Neural crest cell (in vitro differentiated cells): ENCODE results near the gene PUSL1. TPM values are rescaled to one million over a fixed set of nuclear protein-coding genes. Genes with fewer than 3 reads are reported as not detected.

ENCODE experiments used
- DNase-seq: peaks from one replicate; pipeline ENCODE4 v3.0.0; 2021; ENCODE audit warnings: low read depth, mixed read lengths, low spot score
- H3K27ac Mint-ChIP-seq: one replicate; pipeline ENCODE4 v1.8.0; 2021; ENCODE audit warnings: mild to moderate bottlenecking, mixed read lengths; ENCODE audit not compliant: unreplicated experiment
- H3K27me3 Mint-ChIP-seq: 2 replicates; pipeline ENCODE4 v1.8.0; 2021; ENCODE audit warnings: low read depth, mild to moderate bottlenecking, mixed read lengths
- H3K36me3 Mint-ChIP-seq: 2 replicates; pipeline ENCODE4 v1.8.0; 2021; ENCODE audit warnings: low read depth, mild to moderate bottlenecking, mixed read lengths
- H3K4me1 Mint-ChIP-seq: 2 replicates; pipeline ENCODE4 v1.8.0; 2021; ENCODE audit warnings: mixed read lengths
- H3K4me3 Mint-ChIP-seq: one replicate; pipeline ENCODE4 v1.8.0; 2021; ENCODE audit warnings: mild to moderate bottlenecking, mixed read lengths
- H3K9me3 Mint-ChIP-seq: 2 replicates; pipeline ENCODE4 v1.8.0; 2021; ENCODE audit warnings: mixed read lengths
- total RNA-seq: library from RNA; stranded (reverse); gene quantifications from 2 replicates; pipeline ENCODE4 v1.2.1, GENCODE V29; 2021
- TF ChIP-seq, protein P1 (sequence below): fragments of 200-600 bp; sonication (generic); conservative IDR thresholded peaks from 2 replicates; pipeline ENCODE4 v1.5.0; 2021; ENCODE audit warnings: antibody characterized with exemption, mild to moderate bottlenecking

Gene PUSL1
- total RNA-seq, 1 donor from 2014 or later: 27.9 TPM

GRCh38 chr1:1285102-1285571 is 23.3 kb upstream of the PUSL1 start:
- H3K27me3 Mint-ChIP-seq: peaks cover under 1% of the 10 kb centered on the region
- no peak for DNase-seq

DNA sequence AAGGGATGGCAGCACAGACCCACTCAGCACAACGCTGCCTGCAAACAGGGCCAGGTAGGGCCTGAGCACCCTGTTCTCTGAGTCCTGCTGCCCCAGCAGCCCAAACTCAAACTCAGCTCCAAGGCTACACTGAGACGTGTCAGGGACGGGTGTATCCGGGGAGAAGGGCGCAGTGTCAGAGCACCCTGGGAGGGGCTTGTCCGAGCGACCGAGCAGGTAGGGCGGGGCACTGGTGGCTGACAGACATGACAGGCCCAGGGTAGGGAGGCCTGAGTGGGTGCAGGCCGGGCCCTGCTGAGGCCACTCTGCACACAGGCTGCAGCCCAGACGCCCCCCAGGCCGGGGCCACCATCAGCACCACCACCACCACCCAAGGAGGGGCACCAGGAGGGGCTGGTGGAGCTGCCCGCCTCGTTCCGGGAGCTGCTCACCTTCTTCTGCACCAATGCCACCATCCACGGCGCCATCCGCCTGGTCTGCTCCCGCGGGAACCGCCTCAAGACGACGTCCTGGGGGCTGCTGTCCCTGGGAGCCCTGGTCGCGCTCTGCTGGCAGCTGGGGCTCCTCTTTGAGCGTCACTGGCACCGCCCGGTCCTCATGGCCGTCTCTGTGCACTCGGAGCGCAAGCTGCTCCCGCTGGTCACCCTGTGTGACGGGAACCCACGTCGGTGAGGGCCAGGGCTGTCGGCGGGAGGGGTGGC is 22.6 kb upstream of the PUSL1 start:
- TF ChIP-seq, protein P1, sequence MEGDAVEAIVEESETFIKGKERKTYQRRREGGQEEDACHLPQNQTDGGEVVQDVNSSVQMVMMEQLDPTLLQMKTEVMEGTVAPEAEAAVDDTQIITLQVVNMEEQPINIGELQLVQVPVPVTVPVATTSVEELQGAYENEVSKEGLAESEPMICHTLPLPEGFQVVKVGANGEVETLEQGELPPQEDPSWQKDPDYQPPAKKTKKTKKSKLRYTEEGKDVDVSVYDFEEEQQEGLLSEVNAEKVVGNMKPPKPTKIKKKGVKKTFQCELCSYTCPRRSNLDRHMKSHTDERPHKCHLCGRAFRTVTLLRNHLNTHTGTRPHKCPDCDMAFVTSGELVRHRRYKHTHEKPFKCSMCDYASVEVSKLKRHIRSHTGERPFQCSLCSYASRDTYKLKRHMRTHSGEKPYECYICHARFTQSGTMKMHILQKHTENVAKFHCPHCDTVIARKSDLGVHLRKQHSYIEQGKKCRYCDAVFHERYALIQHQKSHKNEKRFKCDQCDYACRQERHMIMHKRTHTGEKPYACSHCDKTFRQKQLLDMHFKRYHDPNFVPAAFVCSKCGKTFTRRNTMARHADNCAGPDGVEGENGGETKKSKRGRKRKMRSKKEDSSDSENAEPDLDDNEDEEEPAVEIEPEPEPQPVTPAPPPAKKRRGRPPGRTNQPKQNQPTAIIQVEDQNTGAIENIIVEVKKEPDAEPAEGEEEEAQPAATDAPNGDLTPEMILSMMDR: no peak
- Mint-ChIP-seq H3K4me3 (no peak overlapping the region), H3K27me3 (peaks cover 2% of the 10 kb centered on the region), H3K4me1 (no peaks in the 10 kb centered on the region), H3K27ac (no peak overlapping the region), H3K9me3 (no peaks in the 10 kb centered on the region), H3K36me3 (no peaks in the 10 kb centered on the region)
- DNase-seq: no peak

More at GRCh38 chr1:1285102-1285571, 23.3 kb upstream of the PUSL1 start:
- TF ChIP-seq, protein P1: no peak
- Mint-ChIP-seq H3K36me3 (no peaks in the 10 kb centered on the region), H3K9me3 (no peaks in the 10 kb centered on the region), H3K4me3 (no peak overlapping the region), H3K27ac (no peak overlapping the region), H3K4me1 (no peaks in the 10 kb centered on the region)

DNA sequence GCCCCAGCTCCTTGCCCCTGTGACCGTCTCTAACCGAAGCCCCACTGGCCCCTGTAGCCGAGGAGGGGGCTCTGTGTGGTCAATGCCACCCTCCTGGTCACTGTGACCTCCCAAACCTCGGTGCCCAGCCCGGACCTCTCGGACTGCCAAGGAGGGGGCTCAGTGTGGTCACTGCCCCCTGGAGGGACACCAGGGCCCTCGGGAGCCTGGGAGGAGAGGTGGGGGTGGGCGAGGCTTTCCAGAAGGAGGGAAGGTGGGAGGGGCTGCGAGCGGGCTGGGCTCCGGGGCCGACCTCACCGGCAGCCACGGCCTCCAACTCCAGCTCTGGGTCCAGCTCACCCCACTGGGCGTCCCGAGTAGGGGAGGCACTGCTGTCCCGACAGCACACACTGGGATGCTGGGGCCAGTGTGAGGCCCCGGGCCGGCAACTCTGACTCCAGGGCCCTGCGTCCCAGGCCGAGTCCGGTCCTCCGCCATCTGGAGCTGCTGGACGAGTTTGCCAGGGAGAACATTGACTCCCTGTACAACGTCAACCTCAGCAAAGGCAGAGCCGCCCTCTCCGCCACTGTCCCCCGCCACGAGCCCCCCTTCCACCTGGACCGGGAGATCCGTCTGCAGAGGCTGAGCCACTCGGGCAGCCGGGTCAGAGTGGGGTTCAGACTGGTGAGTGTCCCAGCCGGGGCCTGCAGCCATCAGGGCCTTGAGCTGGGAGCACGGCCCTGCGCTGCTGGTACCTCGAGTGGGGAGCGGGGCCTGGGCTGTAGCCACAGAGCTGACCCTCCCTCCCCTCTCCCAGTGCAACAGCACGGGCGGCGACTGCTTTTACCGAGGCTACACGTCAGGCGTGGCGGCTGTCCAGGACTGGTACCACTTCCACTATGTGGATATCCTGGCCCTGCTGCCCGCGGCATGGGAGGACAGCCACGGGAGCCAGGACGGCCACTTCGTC is 21.8 kb upstream of the PUSL1 start:
- Mint-ChIP-seq H3K4me3 (no peak overlapping the region), H3K9me3 (no peaks in the 10 kb centered on the region), H3K4me1 (no peaks in the 10 kb centered on the region), H3K36me3 (no peaks in the 10 kb centered on the region), H3K27me3 (peaks cover 2% of the 10 kb centered on the region), H3K27ac (no peak overlapping the region)
- TF ChIP-seq, protein P1: no peak
- DNase-seq: no peak

DNA sequence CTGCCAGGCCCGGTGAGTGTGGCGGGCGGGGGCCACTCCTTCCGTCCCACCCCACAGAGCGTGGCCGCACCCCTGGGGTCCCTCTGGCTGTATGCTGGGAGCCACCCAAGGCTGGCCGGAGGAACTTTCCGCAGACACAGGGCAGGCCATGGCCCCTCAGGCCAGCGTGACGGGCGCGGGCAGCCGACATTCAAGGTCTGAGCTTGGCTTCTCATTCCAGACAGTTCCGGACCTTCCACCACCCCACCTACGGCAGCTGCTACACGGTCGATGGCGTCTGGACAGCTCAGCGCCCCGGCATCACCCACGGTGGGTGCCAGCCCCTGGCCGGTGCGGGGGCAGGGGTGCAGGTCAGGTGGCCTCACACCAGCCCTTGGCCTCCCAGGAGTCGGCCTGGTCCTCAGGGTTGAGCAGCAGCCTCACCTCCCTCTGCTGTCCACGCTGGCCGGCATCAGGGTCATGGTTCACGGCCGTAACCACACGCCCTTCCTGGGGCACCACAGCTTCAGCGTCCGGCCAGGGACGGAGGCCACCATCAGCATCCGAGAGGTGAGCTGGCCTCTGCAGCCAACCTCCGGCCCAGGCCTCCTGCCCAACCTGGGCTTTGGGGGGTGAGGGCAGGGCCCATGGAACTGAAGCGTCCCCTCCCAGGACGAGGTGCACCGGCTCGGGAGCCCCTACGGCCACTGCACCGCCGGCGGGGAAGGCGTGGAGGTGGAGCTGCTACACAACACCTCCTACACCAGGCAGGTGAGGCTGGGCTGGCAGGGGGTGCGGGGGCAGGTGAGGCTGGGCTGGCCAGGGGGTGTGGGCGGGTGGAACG is 20.9 kb upstream of the PUSL1 start:
- Mint-ChIP-seq H3K27ac (no peak overlapping the region), H3K36me3 (no peaks in the 10 kb centered on the region)
- TF ChIP-seq, protein P1: no peak

GRCh38 chr1:1290238-1290731 is 18.1 kb upstream of the PUSL1 start:
- Mint-ChIP-seq H3K36me3 (no peaks in the 10 kb centered on the region), H3K27ac (no peak overlapping the region), H3K9me3 (no peaks in the 10 kb centered on the region), H3K27me3 (peaks cover 2% of the 10 kb centered on the region), H3K4me3 (peak overlapping the region; percentile 64), H3K4me1 (no peaks in the 10 kb centered on the region)
- TF ChIP-seq, protein P1: peak; percentile 65
- DNase-seq: peak; percentile 78

More for the DNA sequence above, 20.9 kb upstream of the PUSL1 start:
- peaks cover 2% of the 10 kb centered on the region for H3K27me3 Mint-ChIP-seq
- H3K4me3 Mint-ChIP-seq: no peak overlapping the region
- peak; percentile 3 for DNase-seq
- H3K4me1 Mint-ChIP-seq: no peaks in the 10 kb centered on the region
- no peaks in the 10 kb centered on the region for H3K9me3 Mint-ChIP-seq
